GM12865 (cell line): ENCODE data around the gene RBMS3.
A peak's percentile ranks its signal among the peaks of the same experiment; 100 is the strongest.

Experiments used
- DNase-seq: peaks from one replicate; pipeline ENCODE4 v3.0.0; 2010; ENCODE audit warnings: low read depth
- H3K4me3 ChIP-seq: 2 replicates; pipeline ENCODE4 v1.5.1; 2011; ENCODE audit warnings: mild to moderate bottlenecking, low read depth, low read length, control low read depth
- CTCF ChIP-seq: IDR thresholded peaks from 2 replicates; pipeline ENCODE4 v1.5.1; 2011; ENCODE audit warnings: low read length, control low read depth, low read depth, inconsistent platforms; ENCODE audit not compliant: insufficient read depth; ENCODE audit errors: missing control alignments

Gene RBMS3

GRCh38 chr3:29282427-29283230 lies 1.8 kb downstream of the RBMS3 start:
- no peak for DNase-seq

GRCh38 chr3:29283231-29284119 lies 2.6 kb downstream of the RBMS3 start:
- DNase-seq, result no peak
- H3K4me3 ChIP-seq, result peak overlapping the region; percentile 65
- no peak for TF ChIP-seq CTCF

More at GRCh38 chr3:29282427-29283230, 1.8 kb downstream of the RBMS3 start:
- TF ChIP-seq CTCF, result no peak
- H3K4me3 ChIP-seq, result peak overlapping the region; percentile 65

GRCh38 chr3:29284497-29284896 lies 3.6 kb downstream of the RBMS3 start:
- no peak for TF ChIP-seq CTCF
- no peak for DNase-seq
- no peak overlapping the region for H3K4me3 ChIP-seq

- TF ChIP-seq CTCF, result no peak
- DNase-seq, result no peak
- H3K4me3 ChIP-seq, result no peak overlapping the region
These were observed 4.7 kb downstream of the RBMS3 start for GRCh38 chr3:29285471-29286071.

- H3K4me3 ChIP-seq, result no peak overlapping the region
- no peak for DNase-seq
- no peak for TF ChIP-seq CTCF
These were observed 5.8 kb downstream of the RBMS3 start for GRCh38 chr3:29286478-29287240.

GRCh38 chr3:29290596-29290995 lies 9.7 kb downstream of the RBMS3 start:
- no peak for DNase-seq
- TF ChIP-seq CTCF, result no peak

More at GRCh38 chr3:29290596-29290995, 9.7 kb downstream of the RBMS3 start:
- H3K4me3 ChIP-seq, result no peak overlapping the region
